ENCODE results near the gene DUSP5. TPM values are rescaled to one million over a fixed set of nuclear protein-coding genes. Genes with fewer than 3 reads are reported as not detected.

Gene DUSP5
- total RNA-seq, 4 donors from 2014 or later: 10.4 to 112 (median 17.5) TPM

GRCh38 chr10:110560012-110560411 is 62.3 kb downstream of the DUSP5 start:
- no peak for DNase-seq
- no peak for TF ChIP-seq CTCF (IDR thresholded peaks at IDR 0.05)
- no peak for TF ChIP-seq POLR2A (IDR thresholded peaks at IDR 0.05)
- Histone ChIP-seq H3K9me3 (no peaks in the 10 kb centered on the region), H3K27ac (no peak overlapping the region), H3K27me3 (peaks cover 0 to 9% of the 10 kb centered on the region in 2 donors), H3K36me3 (no peaks in the 10 kb centered on the region), H3K4me3 (no peak overlapping the region), H3K4me1 (no peaks in the 10 kb centered on the region)
- intact Hi-C loops (cut with DNase I; ENCODE audit: low total_unique reads): no loop called here

Other genes with a start within 250 kb of the DUSP5 start
- gene SMNDC1, start 193.0 kb upstream of the DUSP5 start, total RNA-seq: 10 to 100 TPM; 14.6 to 41.2 (median 18.3) TPM
- 10 to 100 TPM; 12.4 to 45.3 (median 39.3) TPM for gene SMC3, start 69.8 kb downstream of the DUSP5 start, total RNA-seq
- gene RBM20, start 146.4 kb downstream of the DUSP5 start, total RNA-seq: 1 to 10 TPM in 3 of 4 donors, under 1 TPM in 1; 0.88 to 3.8 (median 1.9) TPM

All from uterus (tissue), 4 donors.